Superior temporal gyrus (tissue), 1 donor: ENCODE results near the gene CCL19.
A peak's percentile ranks its signal among the peaks of the same experiment; 100 is the strongest.

ENCODE experiments used
- DNase-seq: peaks from one replicate; pipeline ENCODE4 v3.0.0-alpha.2; 2016; ENCODE audit errors: extremely low spot score

The CCL19 gene

GRCh38 chr9:34694811-34695210, 3.7 kb upstream of the CCL19 start:
- DNase-seq: no peak

GRCh38 chr9:34693560-34693959, 2.5 kb upstream of the CCL19 start:
- no peak for DNase-seq

GRCh38 chr9:34691936-34692315, 850 bp upstream of the CCL19 start:
- DNase-seq: no peak

- no peak for DNase-seq
Observed at GRCh38 chr9:34689512-34689911, 1.6 kb downstream of the CCL19 start.

- DNase-seq: no peak
Observed at GRCh38 chr9:34689116-34689470, 2.0 kb downstream of the CCL19 start.

GRCh38 chr9:34688329-34689115, 2.6 kb downstream of the CCL19 start:
- no peak for DNase-seq

- DNase-seq: no peak
Observed at GRCh38 chr9:34687276-34688030, 3.6 kb downstream of the CCL19 start.

- no peak for DNase-seq
Observed at GRCh38 chr9:34686732-34687131, 4.3 kb downstream of the CCL19 start.

GRCh38 chr9:34686231-34686630, 4.8 kb downstream of the CCL19 start:
- DNase-seq: no peak

- DNase-seq: no peak
Observed at GRCh38 chr9:34685591-34685990, 5.5 kb downstream of the CCL19 start.

GRCh38 chr9:34684816-34685215, 6.3 kb downstream of the CCL19 start:
- DNase-seq: no peak

- DNase-seq: no peak
Observed at GRCh38 chr9:34684145-34684544, 6.9 kb downstream of the CCL19 start.

- no peak for DNase-seq
Observed at GRCh38 chr9:34675869-34676268, 15.2 kb downstream of the CCL19 start.

- DNase-seq: peak; percentile 17
Observed at GRCh38 chr9:34675048-34675714, 15.9 kb downstream of the CCL19 start.

- no peak for DNase-seq
Observed at GRCh38 chr9:34674440-34674839, 16.6 kb downstream of the CCL19 start.

- no peak for DNase-seq
Observed at GRCh38 chr9:34671307-34671706, 19.8 kb downstream of the CCL19 start.

GRCh38 chr9:34669809-34670562, 21.1 kb downstream of the CCL19 start:
- DNase-seq: no peak

GRCh38 chr9:34665381-34666250, 25.5 kb downstream of the CCL19 start:
- peak; percentile 97 for DNase-seq

- DNase-seq: no peak
Observed at GRCh38 chr9:34665067-34665380, 26.1 kb downstream of the CCL19 start.

GRCh38 chr9:34664281-34665066, 26.6 kb downstream of the CCL19 start:
- peak; percentile 80 for DNase-seq

GRCh38 chr9:34663303-34663605, 27.8 kb downstream of the CCL19 start:
- DNase-seq: no peak
